Measurements from ENCODE around the gene SNX13. TPM values are rescaled to one million over a fixed set of nuclear protein-coding genes. Genes with fewer than 3 reads are reported as not detected.

The SNX13 gene
- total and polyA plus RNA-seq, 2 of the 4 experiments (the other 2 are of a cell fraction) = 9.0 to 24.9 TPM

DNA sequence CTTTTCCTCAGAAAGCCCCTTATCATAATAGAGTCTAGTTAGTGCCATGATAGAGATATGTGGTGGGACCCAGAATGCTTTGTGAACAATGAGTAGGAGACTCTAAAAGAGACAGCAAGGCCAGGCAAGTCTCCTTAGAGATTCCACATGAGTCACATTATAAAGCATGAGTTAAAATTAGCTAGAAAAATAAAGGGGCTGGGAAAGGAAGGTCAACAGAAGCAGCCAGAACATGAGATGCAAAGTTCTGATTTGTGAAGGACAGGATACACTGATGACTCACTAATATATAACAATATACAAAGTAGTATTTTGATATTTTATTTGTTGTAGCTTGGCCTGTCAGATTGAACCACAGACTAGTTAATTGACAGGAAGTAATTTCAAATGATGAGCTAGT, 25.3 kb upstream of the SNX13 start:
- in situ Hi-C loops (cut with MboI; ENCODE audit: low sequenced_read_pairs) = loop anchor here (10.0 kb wide), 1 partner anchor 359 kb away; no protein-coding TSS in a partner anchor
- Histone ChIP-seq H2AK9ac (replicated peaks; ENCODE audit: low read depth, low read length, poor library complexity) (no peak overlapping the region), H3K9ac (ENCODE audit: low read depth, low read length) (no peak overlapping the region), H3K27me3 (ENCODE audit: control insufficient read depth, insufficient read depth, low read length) (no peaks in the 10 kb centered on the region; the same call in 1 of the 2 replicates), H3K4me3 (ENCODE audit: insufficient read depth, low read depth, low read length) (no peak overlapping the region), H3K4me1 (ENCODE audit: control insufficient read depth, insufficient read depth, low read length) (peaks cover 2% of the 10 kb centered on the region; the same call in 1 of the 2 replicates), H3K56ac (ENCODE audit: extremely low read depth, insufficient read depth, low read length) (no peak overlapping the region), H3K4me2 (ENCODE audit: low read depth, low read length) (no peak overlapping the region), H3K36me3 (ENCODE audit: control insufficient read depth, insufficient read depth, low read length) (no peaks in the 10 kb centered on the region), H2BK120ac (ENCODE audit: low read depth, low read length) (no peak overlapping the region), H2BK5ac (ENCODE audit: low read depth, low read length, poor library complexity, severe bottlenecking) (no peak overlapping the region), H3K27ac (ENCODE audit: insufficient read depth, low read length) (no peak overlapping the region), H2AK5ac (ENCODE audit: low read depth, low read length) (no peak overlapping the region), H4K20me1 (ENCODE audit: insufficient read depth, low read length) (no peaks in the 10 kb centered on the region), H4K5ac (ENCODE audit: low read depth, low read length) (no peak overlapping the region), H3K4ac (ENCODE audit: low read depth, low read length) (no peak overlapping the region), H3K79me1 (ENCODE audit: low read depth in 1 of 2, low read length in 2 of 2) (no peaks in the 10 kb centered on the region), H4K8ac (ENCODE audit: low read depth in 2 of 2, low read length in 2 of 2) (no peak overlapping the region), H3K9me1 (ENCODE audit: insufficient read depth, low read length) (no peaks in the 10 kb centered on the region; the same call in 1 of the 2 replicates), H2AFZ (replicated peaks; ENCODE audit: low read length, poor library complexity) (no peak overlapping the region), H2BK15ac (ENCODE audit: low read depth, low read length) (no peak overlapping the region), H3K9me3 (ENCODE audit: control insufficient read depth, insufficient read depth, low read length) (no peaks in the 10 kb centered on the region), H2BK20ac (ENCODE audit: low read depth, low read length) (no peak overlapping the region), H3K23ac (ENCODE audit: low read depth, low read length) (no peak overlapping the region), H3K14ac (replicated peaks; ENCODE audit: low read depth, low read length) (no peak overlapping the region), H4K91ac (ENCODE audit: insufficient read depth, low read depth, low read length) (no peak overlapping the region), H3K18ac (ENCODE audit: low read depth, low read length) (no peak overlapping the region)
- intact Hi-C loops (cut with micrococcal nuclease) = loop anchor here (10.0 kb wide), 2 partner anchors 261 to 1071 kb away; no protein-coding TSS in a partner anchor
- dilution Hi-C loops (cut with HindIII; ENCODE audit: low sequenced_read_pairs, unreplicated experiment) = no loop called here
- peak; percentile 82 for ATAC-seq (ENCODE audit: low read depth)
- ChIA-PET POLR2A (ENCODE audit: unreplicated experiment) (no interaction called here), CTCF (interaction anchor here (0.5 to 1.0 kb wide), 3 partner anchors 9 to 262 kb away, joined by 3 to 4 read pairs (median 3); no protein-coding TSS in a partner anchor)
- peak; percentile 71 for DNase-seq
- TF ChIP-seq MAFK (IDR thresholded peaks at IDR 0.05; ENCODE audit: low read depth, low read length) (no peak), RFX5 (IDR thresholded peaks at IDR 0.05; ENCODE audit: low read depth, low read length) (no peak), RAD21 (IDR thresholded peaks at IDR 0.05; ENCODE audit: low read length) (no peak), CEBPB (IDR thresholded peaks at IDR 0.05; ENCODE audit: low read depth, low read length) (no peak), FOS (IDR thresholded peaks at IDR 0.05; ENCODE audit: low read depth, low read length) (0 out of 2 replicates have a peak, but pooled peaks have one; percentile 40)
- no TSS peak for BruUV-seq (replicated peaks)
